IPS-18a (cell line): ENCODE data around the gene PPM1M.
A peak's percentile ranks its signal among the peaks of the same experiment; 100 is the strongest.

Experiments used
- H3K27ac ChIP-seq: one replicate; pipeline ENCODE4 v1.5.1; 2013; ENCODE audit warnings: low read length
- H3K27me3 ChIP-seq: one replicate; pipeline ENCODE4 v1.6.1; 2013; ENCODE audit warnings: mild to moderate bottlenecking, low read length; ENCODE audit not compliant: control insufficient read depth, insufficient read depth
- H3K36me3 ChIP-seq: one replicate; pipeline ENCODE4 v1.6.1; 2013; ENCODE audit warnings: low read depth, low read length; ENCODE audit not compliant: control insufficient read depth
- H3K4me1 ChIP-seq: one replicate; pipeline ENCODE4 v1.6.1; 2013; ENCODE audit warnings: low read depth, low read length; ENCODE audit not compliant: control insufficient read depth
- H3K4me3 ChIP-seq: one replicate; pipeline ENCODE4 v1.5.1; 2013; ENCODE audit warnings: low read length
- H3K9ac ChIP-seq: one replicate; pipeline ENCODE4 v1.6.1; 2013; ENCODE audit warnings: mild to moderate bottlenecking, low read length, moderate library complexity
- H3K9me3 ChIP-seq: one replicate; pipeline ENCODE4 v1.6.1; 2013; ENCODE audit warnings: low read depth, low read length; ENCODE audit not compliant: control insufficient read depth

The PPM1M gene

DNA sequence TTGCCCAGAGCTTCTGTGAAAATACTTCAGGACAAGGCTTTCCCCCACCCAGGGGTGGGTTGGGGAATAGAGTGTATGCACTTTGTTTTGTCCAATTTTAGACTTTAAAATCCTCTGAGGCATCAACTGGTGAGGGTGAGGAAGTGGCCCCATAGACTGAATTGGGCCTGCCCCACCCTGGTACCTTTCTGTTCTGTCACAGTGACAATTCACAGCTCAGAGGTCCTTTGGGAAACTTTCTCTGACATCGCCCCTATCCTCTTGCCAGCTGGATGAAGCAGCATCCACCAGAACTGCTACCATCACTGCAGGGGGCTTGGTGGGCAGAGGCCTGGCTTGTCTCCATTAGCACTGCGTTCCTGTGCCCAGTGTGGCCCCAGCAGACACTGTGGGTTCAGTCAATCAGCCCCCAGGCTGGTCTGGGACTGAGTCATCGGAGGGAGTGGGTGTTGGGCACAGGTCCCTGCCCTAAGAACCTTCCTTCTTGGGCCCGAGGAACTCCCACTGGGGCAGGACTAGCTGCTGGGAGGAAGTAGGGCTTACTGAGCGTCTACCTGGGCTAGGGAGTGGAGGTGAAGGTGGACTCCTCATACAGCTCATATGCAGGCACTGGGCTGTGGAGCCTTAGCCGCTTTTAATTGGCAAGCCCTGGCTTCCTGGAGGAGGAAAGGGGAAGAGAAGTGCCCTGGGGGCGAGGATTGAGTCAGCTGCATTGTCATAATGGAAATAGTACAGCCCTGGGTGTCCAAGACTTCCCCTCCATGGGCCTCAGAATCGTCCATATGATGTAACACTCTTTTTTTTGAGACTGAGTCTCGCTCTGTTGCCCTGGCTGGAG is 1.5 kb upstream of the PPM1M start:
- no peak overlapping the region for H3K4me3 ChIP-seq
- H3K9ac ChIP-seq = no peak overlapping the region
- peaks cover 16% of the 10 kb centered on the region for H3K4me1 ChIP-seq
- no peaks in the 10 kb centered on the region for H3K9me3 ChIP-seq
- H3K27me3 ChIP-seq = peaks cover 39% of the 10 kb centered on the region
- H3K36me3 ChIP-seq = peaks cover 3% of the 10 kb centered on the region
- H3K27ac ChIP-seq = no peak overlapping the region

DNA sequence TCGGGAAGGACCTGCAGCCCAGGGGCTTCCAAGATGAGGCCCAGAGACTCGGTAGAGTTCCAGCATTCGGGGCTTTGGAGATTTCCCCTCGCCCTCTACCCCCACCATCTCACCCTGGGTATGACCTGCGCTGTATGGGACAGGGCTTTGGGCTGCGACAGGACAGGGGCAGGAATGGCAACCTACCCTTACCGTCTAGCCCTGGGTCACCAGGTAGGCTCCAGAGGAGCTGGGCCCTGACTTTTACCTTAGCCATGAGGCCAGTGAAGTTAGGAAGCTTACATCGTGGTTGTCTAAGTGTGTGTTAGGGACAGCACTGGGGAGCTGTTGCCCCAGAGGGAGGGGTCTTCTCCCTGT is 683 bp downstream of the PPM1M start:
- peaks cover 6% of the 10 kb centered on the region for H3K36me3 ChIP-seq
- no peak overlapping the region for H3K27ac ChIP-seq
- peak overlapping the region; percentile 48 for H3K4me3 ChIP-seq
- H3K4me1 ChIP-seq = peaks cover 5% of the 10 kb centered on the region
- peaks cover 39% of the 10 kb centered on the region for H3K27me3 ChIP-seq
- no peaks in the 10 kb centered on the region for H3K9me3 ChIP-seq
- peak overlapping the region; percentile 34 for H3K9ac ChIP-seq

DNA sequence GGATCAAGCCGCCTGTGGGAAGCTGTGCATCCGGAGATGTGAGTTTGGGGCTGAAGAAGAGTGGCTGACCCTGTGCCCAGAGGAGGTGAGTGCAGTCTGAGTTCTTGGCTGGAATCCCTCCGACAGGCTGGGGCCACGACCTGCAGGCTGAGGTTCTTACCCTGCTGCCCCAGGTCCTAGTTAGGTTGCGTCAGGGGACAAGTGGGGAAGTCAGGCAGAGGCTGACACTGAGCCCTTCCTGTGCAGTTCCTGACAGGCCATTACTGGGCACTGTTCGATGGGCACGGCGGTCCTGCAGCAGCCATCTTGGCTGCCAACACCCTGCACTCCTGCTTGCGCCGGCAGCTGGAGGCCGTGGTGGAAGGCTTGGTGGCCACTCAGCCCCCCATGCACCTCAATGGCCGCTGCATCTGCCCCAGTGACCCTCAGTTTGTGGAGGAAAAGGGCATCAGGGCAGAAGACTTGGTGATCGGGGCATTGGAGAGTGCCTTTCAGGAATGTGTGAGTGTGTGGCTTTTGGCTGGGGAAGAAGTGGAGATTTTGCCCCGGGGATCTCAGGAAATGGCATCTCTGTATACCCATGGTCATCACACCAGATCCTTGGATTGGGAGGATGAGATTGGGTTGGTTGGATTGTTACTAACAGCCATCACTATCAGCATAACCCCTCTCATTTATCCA is 1.3 kb downstream of the PPM1M start:
- Histone ChIP-seq H3K9me3 (no peaks in the 10 kb centered on the region), H3K4me3 (no peak overlapping the region), H3K9ac (no peak overlapping the region), H3K27ac (no peak overlapping the region), H3K4me1 (peaks cover 5% of the 10 kb centered on the region), H3K36me3 (peaks cover 10% of the 10 kb centered on the region), H3K27me3 (peaks cover 39% of the 10 kb centered on the region)

DNA sequence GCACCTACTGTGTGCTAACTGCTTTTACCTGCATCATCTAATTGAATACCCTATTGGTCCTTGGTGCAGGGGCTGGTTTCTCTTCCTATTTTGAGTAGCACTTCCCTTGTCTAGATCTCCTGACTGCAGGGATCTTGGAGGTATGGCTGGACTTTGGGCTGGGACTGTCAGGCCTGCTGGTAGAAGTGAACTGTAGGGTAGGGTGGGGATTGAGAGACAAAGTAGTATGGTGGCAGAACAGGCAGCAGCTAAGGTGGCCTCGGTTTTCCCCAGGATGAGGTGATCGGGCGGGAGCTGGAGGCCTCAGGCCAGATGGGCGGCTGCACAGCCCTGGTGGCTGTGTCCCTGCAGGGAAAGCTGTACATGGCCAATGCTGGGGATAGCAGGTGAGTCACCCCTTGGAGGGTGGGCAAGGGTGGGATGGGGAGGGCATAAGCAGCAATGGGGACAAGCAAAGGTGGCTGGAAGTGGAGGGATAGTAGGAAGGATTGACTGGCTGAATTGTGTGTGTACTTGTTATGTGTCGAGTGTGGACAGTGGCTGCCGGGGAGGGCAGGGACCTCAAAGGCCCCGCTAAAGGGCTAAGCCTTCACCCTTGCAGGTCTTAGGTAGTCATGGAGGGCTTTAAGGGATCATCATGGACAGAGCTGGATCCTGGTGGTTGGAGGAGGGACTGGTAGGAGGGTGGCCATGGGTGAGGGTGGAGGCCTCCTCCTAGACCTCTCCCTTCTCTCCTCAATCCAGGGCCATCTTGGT is 2.0 kb downstream of the PPM1M start:
- Histone ChIP-seq H3K27me3 (peaks cover 39% of the 10 kb centered on the region), H3K4me3 (no peak overlapping the region), H3K27ac (no peak overlapping the region), H3K9me3 (no peaks in the 10 kb centered on the region), H3K9ac (no peak overlapping the region), H3K36me3 (peaks cover 12% of the 10 kb centered on the region), H3K4me1 (peaks cover 5% of the 10 kb centered on the region)

DNA sequence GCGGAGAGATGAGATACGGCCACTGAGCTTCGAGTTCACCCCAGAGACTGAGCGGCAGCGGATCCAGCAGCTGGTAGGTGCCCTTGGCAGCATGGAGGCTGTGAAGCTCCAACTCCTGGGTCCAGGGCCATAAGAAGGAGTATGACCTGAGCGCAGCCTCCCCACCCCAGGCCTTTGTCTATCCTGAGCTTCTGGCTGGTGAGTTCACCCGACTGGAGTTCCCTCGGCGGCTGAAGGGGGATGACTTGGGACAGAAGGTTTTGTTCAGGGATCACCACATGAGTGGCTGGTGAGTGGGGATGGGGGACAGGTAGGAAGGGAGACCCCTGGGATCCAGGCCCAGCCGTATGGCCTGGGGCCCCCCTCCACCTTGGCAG is 2.6 kb downstream of the PPM1M start:
- no peak overlapping the region for H3K27ac ChIP-seq
- H3K36me3 ChIP-seq = peaks cover 14% of the 10 kb centered on the region
- H3K9me3 ChIP-seq = no peaks in the 10 kb centered on the region
- no peak overlapping the region for H3K9ac ChIP-seq
- peaks cover 39% of the 10 kb centered on the region for H3K27me3 ChIP-seq
- peaks cover 5% of the 10 kb centered on the region for H3K4me1 ChIP-seq
- no peak overlapping the region for H3K4me3 ChIP-seq

DNA sequence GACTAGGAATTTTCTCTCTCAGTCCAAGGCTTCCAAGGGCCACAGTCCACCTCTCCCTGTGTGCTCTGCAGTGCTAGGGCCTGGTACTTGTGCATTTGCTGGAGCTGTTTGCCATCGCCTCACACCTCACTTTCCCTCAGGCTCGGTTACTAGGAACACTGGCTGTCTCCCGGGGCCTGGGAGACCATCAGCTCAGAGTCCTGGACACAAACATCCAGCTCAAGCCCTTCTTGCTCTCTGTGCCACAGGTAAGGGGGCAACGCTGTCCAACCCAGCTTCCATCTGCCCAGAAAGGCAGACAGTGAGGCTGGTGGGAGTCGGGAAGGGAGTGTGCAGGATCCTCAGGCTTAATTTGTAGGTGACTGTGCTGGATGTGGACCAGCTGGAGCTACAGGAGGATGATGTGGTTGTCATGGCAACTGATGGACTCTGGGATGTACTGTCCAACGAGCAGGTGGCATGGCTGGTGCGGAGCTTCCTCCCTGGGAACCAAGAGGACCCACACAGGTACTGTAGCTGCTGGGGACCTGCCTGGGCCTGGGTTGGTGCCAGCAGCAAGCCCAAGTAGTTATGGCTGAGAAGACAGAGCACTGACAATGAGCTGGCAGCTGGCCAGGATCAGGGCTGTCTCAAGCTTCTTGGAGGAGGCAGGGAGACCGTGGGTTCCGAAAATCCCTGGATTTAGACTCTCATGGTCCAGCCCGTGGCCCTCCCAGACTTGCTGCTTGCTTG is 3.4 kb downstream of the PPM1M start:
- Histone ChIP-seq H3K27ac (no peak overlapping the region), H3K27me3 (peaks cover 32% of the 10 kb centered on the region), H3K36me3 (peaks cover 23% of the 10 kb centered on the region), H3K9me3 (no peaks in the 10 kb centered on the region), H3K4me1 (peaks cover 5% of the 10 kb centered on the region), H3K9ac (no peak overlapping the region), H3K4me3 (no peak overlapping the region)

DNA sequence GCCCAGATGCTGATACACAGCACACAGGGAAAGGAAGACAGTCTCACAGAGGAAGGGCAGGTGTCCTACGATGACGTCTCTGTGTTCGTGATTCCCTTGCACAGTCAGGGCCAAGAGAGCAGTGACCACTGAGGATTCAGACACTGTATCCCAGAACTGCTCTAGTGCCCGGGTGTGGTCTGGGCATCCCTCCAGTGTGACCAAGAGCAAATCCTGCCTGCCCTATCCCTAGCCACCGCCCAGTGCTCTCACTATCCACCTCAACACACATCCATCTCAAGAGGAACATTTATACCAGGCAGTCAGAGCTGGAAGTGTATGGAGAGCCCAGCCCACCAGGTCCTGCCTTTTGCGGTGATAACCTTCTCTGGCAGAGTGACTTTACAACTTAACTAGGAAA is 4.1 kb downstream of the PPM1M start:
- peaks cover 29% of the 10 kb centered on the region for H3K36me3 ChIP-seq
- H3K27me3 ChIP-seq = peaks cover 25% of the 10 kb centered on the region
- H3K4me1 ChIP-seq = peaks cover 5% of the 10 kb centered on the region
- H3K9me3 ChIP-seq = no peaks in the 10 kb centered on the region
- no peak overlapping the region for H3K27ac ChIP-seq
- no peak overlapping the region for H3K4me3 ChIP-seq
- no peak overlapping the region for H3K9ac ChIP-seq

DNA sequence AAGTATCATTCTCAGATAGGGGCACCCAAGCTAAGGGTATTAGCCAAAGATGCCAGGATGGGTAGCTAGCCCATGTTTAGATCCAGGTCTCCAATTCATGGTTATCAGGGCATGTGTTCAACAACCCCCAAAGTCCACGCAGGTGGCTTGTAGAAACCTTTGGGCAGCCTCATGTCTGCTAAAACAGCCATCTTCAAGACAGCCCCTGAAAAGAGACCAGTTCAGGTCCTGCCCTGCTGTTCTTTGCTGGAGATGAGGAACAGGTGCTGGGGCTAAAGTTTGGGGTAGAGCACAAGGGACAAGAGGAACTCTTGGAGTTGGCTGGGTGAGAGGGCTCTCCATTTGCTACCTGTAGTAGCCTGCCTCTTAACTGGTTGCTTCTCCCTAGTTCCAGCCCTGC is 4.6 kb downstream of the PPM1M start:
- Histone ChIP-seq H3K4me1 (peaks cover 5% of the 10 kb centered on the region), H3K36me3 (peaks cover 30% of the 10 kb centered on the region), H3K9ac (no peak overlapping the region)

DNA sequence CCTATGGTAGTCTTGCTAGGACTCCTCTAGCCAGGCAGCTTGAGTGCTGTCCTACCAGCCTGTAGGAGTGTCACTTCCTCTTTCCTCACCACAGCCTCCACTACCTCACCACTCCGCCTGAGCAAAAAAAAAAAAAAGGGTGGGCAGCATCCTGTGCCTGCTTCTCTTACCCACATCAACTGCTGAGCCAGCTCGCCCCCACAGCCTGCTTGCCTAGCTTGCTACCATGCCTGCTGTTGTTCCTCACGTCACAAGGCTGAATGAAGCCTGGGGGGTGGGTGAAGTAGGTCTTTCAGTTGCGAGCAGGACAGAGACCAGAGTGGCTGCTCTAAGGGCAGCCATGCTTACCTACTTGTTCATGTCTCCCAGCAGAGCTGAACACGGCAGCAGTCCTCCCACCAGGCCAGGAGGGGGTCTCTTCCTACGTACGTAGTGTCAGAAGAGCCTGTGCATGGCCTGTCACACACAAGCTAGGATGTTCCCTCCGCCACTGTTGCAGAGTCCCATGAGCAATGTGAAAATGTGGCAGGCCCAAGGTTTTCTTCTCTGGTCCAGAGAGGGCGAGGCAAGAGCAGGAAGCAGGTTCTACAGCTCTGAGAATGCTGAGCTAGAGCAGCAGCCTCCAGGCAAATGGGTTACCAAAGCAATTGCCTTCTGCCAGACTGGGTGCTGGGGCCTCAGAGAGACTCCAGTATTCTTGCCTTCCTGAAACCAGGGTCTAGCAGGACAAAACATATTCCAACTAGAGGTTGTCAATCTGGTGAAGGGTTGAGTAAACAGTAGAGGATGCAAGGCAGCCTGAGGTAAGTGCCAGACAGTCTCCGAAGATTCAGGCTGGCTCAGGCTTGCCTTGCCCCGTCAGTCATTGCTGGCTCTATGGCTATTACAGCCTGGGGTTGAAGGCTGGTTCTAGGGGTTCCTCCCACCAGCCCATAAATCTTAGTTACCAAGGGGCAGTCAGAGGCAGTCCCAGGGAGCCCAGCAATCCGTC is 8.1 kb downstream of the PPM1M start:
- Histone ChIP-seq H3K4me3 (no peak overlapping the region), H3K36me3 (peaks cover 64% of the 10 kb centered on the region), H3K27me3 (no peaks in the 10 kb centered on the region), H3K27ac (no peak overlapping the region), H3K4me1 (no peaks in the 10 kb centered on the region), H3K9ac (no peak overlapping the region), H3K9me3 (no peaks in the 10 kb centered on the region)

More for the DNA sequence above, 4.6 kb downstream of the PPM1M start:
- Histone ChIP-seq H3K4me3 (no peak overlapping the region), H3K9me3 (no peaks in the 10 kb centered on the region), H3K27me3 (peaks cover 21% of the 10 kb centered on the region), H3K27ac (no peak overlapping the region)

DNA sequence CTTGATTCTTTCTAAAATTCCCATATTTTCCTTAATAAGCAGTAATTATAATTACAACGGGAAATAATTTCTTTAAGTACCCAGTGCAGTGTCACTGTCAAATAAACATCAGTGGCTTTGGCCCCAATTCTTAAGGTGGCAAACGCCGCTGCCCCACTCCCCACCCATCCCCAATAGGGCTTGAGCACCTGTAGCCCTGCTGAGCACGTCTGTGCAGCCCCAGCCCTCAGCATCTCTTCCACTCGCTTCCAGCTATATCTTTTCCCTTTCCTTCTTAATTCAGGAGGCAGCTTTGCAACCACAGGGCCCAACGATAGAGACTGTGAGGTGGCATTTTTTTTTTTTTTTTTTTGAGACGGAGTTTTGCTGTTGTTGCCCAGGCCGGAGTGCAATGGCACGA is 9.0 kb downstream of the PPM1M start:
- Histone ChIP-seq H3K27ac (no peak overlapping the region), H3K9ac (no peak overlapping the region), H3K36me3 (peaks cover 71% of the 10 kb centered on the region), H3K4me3 (no peak overlapping the region), H3K4me1 (no peaks in the 10 kb centered on the region), H3K9me3 (no peaks in the 10 kb centered on the region), H3K27me3 (no peaks in the 10 kb centered on the region)
